ENCODE results near the gene SOX12.

GRCh38 chr20:275791-276190 lies 49.6 kb upstream of the SOX12 start:
- TF ChIP-seq POLR2AphosphoS5 (IDR thresholded peaks at IDR 0.05; ENCODE audit: low read depth, low read length), result no peak
- no peak for TF ChIP-seq POLR2A (IDR thresholded peaks at IDR 0.05; ENCODE audit: low read depth, low read length)
- TF ChIP-seq TAF1 (IDR thresholded peaks at IDR 0.05; ENCODE audit: borderline replicate concordance, low read depth, low read length), result no peak
